ENCODE measurements around the gene SMYD1.

GRCh38 chr2:88086401-88086800, 18.8 kb downstream of the SMYD1 start:
- TF ChIP-seq, protein P1, sequence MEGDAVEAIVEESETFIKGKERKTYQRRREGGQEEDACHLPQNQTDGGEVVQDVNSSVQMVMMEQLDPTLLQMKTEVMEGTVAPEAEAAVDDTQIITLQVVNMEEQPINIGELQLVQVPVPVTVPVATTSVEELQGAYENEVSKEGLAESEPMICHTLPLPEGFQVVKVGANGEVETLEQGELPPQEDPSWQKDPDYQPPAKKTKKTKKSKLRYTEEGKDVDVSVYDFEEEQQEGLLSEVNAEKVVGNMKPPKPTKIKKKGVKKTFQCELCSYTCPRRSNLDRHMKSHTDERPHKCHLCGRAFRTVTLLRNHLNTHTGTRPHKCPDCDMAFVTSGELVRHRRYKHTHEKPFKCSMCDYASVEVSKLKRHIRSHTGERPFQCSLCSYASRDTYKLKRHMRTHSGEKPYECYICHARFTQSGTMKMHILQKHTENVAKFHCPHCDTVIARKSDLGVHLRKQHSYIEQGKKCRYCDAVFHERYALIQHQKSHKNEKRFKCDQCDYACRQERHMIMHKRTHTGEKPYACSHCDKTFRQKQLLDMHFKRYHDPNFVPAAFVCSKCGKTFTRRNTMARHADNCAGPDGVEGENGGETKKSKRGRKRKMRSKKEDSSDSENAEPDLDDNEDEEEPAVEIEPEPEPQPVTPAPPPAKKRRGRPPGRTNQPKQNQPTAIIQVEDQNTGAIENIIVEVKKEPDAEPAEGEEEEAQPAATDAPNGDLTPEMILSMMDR (IDR thresholded peaks at IDR 0.05) = no peak
- TF ChIP-seq EZH2 (IDR thresholded peaks at IDR 0.05) (no peak), EZH2phosphoT487 (IDR thresholded peaks at IDR 0.05) (no peak)

Measured in neural progenitor cell (in vitro differentiated cells).